HPDE6-E6E7 (cell line): ENCODE data around the gene CARD11.

Source experiments
- DNase-seq: peaks from one replicate; pipeline ENCODE4 v3.0.0; 2011; ENCODE audit warnings: missing footprints; ENCODE audit errors: extremely low spot score

The CARD11 gene

DNA sequence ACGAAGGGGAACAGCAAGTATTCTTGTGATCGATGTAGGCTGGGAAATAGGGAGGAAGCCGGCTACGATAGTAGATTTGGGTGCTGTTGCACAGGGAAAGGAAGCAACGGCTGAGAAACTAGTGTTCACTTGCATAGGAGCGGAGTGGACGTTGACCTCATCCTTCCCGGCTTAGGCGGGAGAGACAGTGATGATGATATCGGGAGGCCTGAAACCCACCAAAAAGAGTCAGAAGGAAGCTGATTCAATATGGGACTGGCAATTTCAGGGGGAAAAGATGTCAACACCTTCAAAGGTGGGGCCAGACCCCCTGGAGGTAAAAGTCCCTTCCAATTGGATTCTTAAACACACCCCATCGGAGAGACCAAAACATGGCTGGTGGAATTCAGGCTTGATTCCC is 61.3 kb downstream of the CARD11 start:
- no peak for DNase-seq

- no peak for DNase-seq
Observed at GRCh38 chr7:2981103-2981480, 62.6 kb downstream of the CARD11 start.

DNA sequence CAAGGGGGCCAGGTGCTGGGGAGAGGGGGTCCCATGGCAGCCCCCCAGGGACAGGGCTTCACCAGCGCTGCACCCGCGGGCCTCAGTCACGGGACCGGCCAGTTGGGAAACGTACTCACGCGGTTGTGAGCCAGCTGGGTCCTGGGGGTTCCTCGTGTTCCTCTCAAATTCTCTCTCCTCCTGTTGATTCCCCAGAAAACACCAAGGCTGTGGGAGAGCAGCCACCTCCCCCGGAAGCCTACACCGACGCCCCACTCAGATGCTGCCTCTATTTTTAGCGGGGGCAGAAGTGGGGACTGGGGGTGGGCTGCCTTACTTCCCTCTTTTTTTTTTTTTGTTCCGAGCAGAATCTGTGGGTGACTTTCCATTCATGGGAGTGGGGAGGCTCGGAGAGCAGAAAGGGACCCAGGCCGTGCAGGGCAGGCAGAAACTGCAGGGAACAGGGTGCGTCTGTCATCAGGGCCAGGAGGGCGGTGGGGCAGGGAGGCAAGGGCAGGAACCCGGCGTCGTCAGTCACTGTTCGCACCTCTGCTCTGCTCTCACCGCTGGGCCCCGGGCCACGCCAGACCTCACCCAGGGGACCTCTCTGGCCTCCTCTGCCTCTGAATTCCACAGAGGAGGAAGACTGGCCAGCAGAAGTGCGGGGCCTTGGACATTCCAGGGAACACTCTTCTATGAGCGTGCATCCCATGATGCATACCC is 63.1 kb downstream of the CARD11 start:
- no peak for DNase-seq

- DNase-seq = no peak
Observed at GRCh38 chr7:2979951-2980350, 63.7 kb downstream of the CARD11 start.

DNA sequence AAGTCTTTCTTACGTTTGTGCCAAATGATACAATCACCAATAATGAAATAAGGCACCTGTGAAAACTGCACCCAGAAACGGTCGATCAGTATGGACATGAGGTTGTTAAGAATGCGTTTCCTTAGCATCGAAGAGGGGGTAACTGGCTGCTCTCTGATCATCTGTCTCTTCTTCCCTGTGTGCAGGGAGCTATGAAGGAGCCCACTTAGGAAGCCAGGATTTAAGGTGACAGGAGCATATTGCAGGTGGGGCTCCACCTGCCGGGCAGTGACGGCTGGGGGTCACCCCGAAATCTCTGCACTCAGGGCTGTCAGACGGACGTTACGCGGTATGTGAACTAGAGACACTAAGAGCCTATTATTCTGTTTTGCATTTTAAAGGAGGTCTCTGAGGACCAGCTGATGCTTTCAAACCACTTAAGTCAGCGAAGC is 64.5 kb downstream of the CARD11 start:
- no peak for DNase-seq

GRCh38 chr7:2978408-2978807 is 65.3 kb downstream of the CARD11 start:
- DNase-seq = no peak

GRCh38 chr7:2975821-2976371 is 67.8 kb downstream of the CARD11 start:
- DNase-seq = no peak

GRCh38 chr7:2974093-2974819 is 69.4 kb downstream of the CARD11 start:
- no peak for DNase-seq

DNA sequence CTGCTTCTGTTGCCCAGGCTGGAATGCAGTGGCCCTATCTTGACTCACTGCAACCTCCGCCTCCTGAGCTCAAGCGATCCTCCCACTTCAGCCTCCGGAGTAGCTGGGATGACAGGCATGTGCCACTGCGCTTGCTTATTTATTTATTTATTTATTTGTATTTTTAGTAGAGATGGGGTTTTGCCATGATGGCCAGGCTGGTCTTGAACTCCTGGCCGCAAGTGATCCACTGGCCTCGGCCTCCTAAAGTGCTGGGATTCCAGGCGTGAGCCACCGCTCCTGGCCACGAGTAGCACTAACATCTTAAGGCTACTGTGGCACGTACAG is 70.9 kb downstream of the CARD11 start:
- DNase-seq = no peak

GRCh38 chr7:2971914-2972834 is 71.5 kb downstream of the CARD11 start:
- no peak for DNase-seq

- DNase-seq = no peak
Observed at GRCh38 chr7:2970861-2971260, 72.8 kb downstream of the CARD11 start.

GRCh38 chr7:2970307-2970664 is 73.4 kb downstream of the CARD11 start:
- DNase-seq = no peak

GRCh38 chr7:2969398-2970306 is 74.0 kb downstream of the CARD11 start:
- DNase-seq = no peak

- no peak for DNase-seq
Observed at GRCh38 chr7:2968616-2969397, 74.9 kb downstream of the CARD11 start.

DNA sequence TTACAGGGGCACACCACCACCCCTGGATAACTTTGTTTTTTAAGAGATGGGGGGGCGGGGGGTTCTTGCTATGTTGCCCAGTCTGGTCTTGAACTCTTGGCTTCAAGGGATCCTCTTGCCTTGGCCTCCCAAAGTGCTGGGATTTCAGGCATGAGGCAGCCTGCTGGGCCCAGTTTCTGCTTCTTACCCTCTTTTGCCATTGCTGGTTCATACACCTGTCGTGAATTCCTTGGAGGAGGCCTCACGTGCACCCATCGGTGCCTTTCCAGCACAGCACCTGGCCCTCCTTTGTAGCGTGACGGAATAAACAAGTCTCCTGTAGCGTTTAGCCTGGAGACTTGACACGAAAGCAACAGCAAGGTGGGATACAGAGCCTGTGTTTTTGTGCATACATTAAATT is 75.5 kb downstream of the CARD11 start:
- DNase-seq = no peak

- DNase-seq = no peak
Observed at GRCh38 chr7:2967705-2968104, 76.0 kb downstream of the CARD11 start.

GRCh38 chr7:2967253-2967652 is 76.4 kb downstream of the CARD11 start:
- no peak for DNase-seq

DNA sequence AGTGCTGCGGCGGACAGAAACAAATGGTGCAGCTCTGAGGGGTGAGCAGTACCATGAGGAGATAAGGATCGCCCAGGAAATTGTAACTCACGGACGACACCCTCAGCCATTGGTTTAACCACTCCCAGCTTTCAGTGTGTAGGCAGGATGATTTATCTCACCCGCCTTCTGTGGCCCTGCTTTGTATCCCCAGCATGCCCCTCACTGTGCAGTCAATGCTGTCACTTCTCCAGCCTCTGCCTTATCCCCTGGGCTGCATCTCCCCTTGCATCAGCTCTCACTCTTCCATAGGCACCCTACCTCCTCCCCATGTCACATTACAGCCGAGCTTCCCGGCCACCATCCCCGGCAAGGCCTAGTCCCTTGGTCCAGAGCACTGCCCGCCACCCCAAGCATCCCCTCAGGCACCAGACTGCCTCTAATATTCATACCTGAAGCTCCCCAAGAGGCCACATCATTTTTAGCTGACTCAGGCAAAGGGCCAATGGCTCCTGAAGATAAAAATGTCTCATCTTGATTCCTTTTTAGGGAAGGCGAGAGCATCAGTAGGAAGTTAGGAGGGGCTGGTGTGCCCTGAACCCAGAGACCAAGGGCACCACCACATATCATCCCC is 77.1 kb downstream of the CARD11 start:
- DNase-seq = no peak

GRCh38 chr7:2965745-2966270 is 77.9 kb downstream of the CARD11 start:
- no peak for DNase-seq

GRCh38 chr7:2965301-2965700 is 78.4 kb downstream of the CARD11 start:
- no peak for DNase-seq
